Adrenal gland (tissue), 5 donors: Measurements from ENCODE around the gene CD244.

Experiments
- CTCF ChIP-seq, 6 experiments: fragments of 450-650 bp in 4 of 6; fragments of 200-600 bp in 2 of 6; sonication (generic) in 1 of 6; IDR thresholded peaks; 1 replicate in 5 of 6; 2 replicates in 1 of 6; pipeline versions ENCODE4 v1.5.1 to v1.8.0; 2016 to 2021; ENCODE audit warnings: antibody characterized with exemption in 6 of 6, mild to moderate bottlenecking in 2 of 6, moderate library complexity in 1 of 6
- POLR2A ChIP-seq, 2 donors: fragments of 450-650 bp; IDR thresholded peaks; one replicate each; pipeline ENCODE4 v1.6.1; 2017; ENCODE audit warnings: antibody characterized with exemption in 2 of 2, mild to moderate bottlenecking in 2 of 2, moderate library complexity in 1 of 2
- donor health status: DM: no; HTN: no; CAD: no.

- TF ChIP-seq CTCF (IDR thresholded peaks at IDR 0.05) (no peak), POLR2A (IDR thresholded peaks at IDR 0.05) (no peak)
Observed at GRCh38 chr1:160807247-160807646, 55.4 kb downstream of the CD244 start.
